AG10803 (cell line): Measurements from ENCODE around the gene MBD5.

Source experiments
- DNase-seq: peaks from one replicate; pipeline ENCODE4 v3.0.0; 2010; ENCODE audit warnings: low read depth
- H3K4me3 ChIP-seq: 2 replicates; pipeline ENCODE4 v1.5.1; 2011; ENCODE audit warnings: mild to moderate bottlenecking, low read length, control low read depth
- TF ChIP-seq, protein P1 (sequence below): conservative IDR thresholded peaks from 2 replicates; pipeline ENCODE4 v1.5.1; 2011; ENCODE audit warnings: mild to moderate bottlenecking, low read length, control low read depth, inconsistent platforms

Gene MBD5

DNA sequence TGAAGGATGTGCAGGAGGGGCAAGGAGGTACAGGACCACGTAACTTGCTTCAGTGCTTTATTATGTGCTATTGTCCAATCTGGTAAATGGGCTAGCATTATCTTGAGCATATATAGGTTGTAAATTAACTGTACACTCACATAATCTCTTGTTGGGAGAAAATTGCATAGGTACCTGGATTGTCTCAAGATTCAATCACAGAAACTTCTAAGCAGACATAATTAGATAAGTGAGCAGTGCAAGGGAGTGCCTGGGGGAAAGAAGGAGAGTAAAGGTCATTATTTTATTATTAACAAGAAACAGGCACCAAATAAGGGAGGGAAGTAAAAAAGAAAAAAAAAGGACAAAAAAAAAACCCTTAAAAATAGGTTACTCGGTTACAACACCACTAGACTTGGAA, 186.2 kb downstream of the MBD5 start:
- H3K4me3 ChIP-seq = no peak overlapping the region
- TF ChIP-seq, protein P1, sequence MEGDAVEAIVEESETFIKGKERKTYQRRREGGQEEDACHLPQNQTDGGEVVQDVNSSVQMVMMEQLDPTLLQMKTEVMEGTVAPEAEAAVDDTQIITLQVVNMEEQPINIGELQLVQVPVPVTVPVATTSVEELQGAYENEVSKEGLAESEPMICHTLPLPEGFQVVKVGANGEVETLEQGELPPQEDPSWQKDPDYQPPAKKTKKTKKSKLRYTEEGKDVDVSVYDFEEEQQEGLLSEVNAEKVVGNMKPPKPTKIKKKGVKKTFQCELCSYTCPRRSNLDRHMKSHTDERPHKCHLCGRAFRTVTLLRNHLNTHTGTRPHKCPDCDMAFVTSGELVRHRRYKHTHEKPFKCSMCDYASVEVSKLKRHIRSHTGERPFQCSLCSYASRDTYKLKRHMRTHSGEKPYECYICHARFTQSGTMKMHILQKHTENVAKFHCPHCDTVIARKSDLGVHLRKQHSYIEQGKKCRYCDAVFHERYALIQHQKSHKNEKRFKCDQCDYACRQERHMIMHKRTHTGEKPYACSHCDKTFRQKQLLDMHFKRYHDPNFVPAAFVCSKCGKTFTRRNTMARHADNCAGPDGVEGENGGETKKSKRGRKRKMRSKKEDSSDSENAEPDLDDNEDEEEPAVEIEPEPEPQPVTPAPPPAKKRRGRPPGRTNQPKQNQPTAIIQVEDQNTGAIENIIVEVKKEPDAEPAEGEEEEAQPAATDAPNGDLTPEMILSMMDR = no peak
- no peak for DNase-seq

DNA sequence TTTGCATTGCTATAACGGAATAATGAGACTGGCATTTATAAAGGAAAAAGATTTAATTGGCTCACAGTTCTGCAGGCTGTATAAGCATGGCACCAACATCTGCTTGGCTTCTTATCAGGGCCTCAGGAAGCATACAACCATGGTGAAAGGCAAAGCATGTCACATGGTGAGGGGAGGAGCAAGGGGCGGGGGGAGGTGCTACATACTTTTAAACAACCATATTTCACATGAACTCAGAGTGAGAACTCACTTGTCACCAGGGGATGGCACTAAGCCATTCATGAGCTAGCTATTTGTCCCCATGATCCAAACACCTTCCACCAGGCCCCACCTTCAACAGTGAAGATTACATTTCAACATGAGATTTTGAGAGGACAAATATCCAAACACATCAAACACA, 188.7 kb downstream of the MBD5 start:
- H3K4me3 ChIP-seq = no peak overlapping the region
- no peak for DNase-seq
- TF ChIP-seq, protein P1 = no peak

DNA sequence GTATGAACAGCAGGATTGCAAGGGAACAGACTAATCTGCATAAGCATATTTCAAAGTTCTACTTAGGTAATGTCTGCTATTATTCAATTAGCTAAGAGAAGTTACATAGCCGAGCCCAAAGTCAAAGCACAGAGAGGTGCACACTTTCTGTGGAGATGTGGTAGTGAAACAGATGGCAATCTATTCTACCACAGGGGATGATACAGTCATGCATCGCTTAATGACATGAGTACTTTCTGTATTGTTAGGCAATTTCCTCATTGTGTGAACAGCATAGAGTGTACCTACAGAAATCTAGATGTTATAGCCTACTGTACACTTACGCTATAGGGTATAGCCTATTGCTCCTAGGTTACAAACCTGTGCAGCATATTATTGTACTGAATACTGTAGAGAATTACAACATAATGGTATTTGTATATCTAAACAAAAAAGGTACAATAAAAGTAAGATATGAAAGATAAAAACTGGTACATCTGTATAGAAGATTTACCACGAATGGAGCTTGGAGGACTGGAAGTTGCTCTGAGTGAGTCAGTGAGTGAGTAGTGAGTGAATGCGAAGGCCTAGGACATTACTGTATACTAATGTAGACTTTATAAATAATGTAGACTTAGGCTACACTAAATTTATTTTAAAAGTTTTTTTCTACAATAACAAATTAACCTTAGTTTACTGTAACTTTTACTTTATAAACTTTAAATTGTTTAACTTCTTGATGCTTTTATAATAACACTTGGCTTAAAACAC, 197.6 kb downstream of the MBD5 start:
- TF ChIP-seq, protein P1 = no peak
- no peak for DNase-seq
- no peak overlapping the region for H3K4me3 ChIP-seq

DNA sequence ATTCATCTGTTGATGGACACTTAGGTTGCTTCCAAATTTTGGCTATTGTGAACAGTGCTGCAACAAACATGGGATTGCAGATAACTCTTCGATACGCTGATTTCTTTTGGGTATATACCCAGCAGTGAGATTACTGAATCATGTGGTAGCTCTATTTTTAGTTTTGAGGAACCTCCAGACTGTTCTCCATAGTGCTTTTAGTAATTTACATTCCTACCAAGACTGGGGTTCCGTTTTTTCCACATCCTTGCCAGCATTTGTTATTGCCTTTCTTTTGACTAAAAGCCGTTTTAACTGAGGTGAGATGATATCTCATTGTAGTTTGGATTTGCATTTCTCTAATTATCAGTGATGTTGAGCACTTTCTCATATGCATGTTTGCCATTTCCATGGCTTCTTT, 200.3 kb downstream of the MBD5 start:
- TF ChIP-seq, protein P1 = no peak
- H3K4me3 ChIP-seq = no peak overlapping the region
- DNase-seq = no peak

DNA sequence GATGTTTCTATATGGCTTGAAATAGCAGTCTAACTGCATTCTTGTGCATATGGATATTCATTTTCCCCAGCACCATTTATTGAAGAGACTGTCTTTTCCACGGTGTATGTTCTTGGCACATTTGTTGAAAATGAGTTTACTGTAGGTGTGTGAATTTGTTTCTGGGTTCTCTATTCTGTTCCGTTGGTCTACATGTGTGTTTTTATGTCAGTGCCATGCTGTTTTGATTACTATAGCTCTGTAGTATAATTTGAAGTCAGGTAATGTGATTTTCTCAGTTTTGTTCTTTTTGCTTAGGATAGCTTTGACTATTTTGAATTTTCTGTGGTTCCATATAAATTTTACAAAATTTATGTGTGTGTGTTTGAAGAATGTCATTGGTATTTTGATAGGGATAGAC, 201.0 kb downstream of the MBD5 start:
- TF ChIP-seq, protein P1 = no peak

DNA sequence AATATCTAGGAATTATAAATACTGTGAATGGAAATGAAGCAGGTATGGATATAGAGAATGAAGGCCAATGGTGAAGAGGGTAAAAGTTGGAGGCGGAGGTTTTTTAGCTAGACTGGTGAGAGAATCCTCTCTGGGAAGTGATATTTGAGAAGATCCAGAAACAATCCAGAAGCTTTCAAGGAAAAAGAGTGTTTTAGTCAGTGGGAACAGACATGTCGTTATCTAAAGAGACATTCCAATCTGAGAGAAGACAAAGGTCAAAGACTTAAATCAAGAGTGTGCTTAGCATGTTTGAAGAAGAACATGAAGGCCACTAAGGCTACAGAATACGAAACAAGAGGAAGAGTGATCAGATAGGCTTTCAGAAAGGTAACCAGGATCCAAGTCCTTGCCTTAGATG, 211.0 kb downstream of the MBD5 start:
- no peak overlapping the region for H3K4me3 ChIP-seq
- TF ChIP-seq, protein P1 = no peak
- no peak for DNase-seq

More for the DNA sequence above, 201.0 kb downstream of the MBD5 start:
- DNase-seq = no peak
- H3K4me3 ChIP-seq = no peak overlapping the region

DNA sequence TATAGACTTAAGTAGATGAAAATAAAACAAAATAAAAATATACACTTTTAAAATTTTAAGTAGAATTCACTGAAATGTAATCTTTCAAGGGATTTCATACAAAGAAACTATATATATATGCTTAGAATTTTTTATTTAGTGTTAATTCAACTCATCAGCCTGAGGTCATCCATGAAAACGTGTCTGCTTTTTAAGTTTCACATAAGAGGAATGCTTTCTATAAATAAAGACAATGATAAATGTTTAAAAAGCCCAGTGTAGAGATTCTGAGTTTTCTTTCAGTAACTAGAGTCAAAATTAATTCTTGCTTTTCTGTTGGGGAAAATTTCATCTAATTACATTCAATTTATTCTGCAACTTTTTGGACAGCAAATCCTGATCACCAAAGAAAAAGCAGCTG, 213.3 kb downstream of the MBD5 start:
- no peak overlapping the region for H3K4me3 ChIP-seq
- TF ChIP-seq, protein P1 = no peak
- DNase-seq = no peak
